C4-2B (cell line): ENCODE data around the gene L3MBTL2.

Experiments
- CTCF ChIP-seq: fragments of 450-650 bp; conservative IDR thresholded peaks from 2 replicates; pipeline ENCODE4 v1.5.1; 2017; ENCODE audit warnings: mild to moderate bottlenecking
- ZFX ChIP-seq: fragments of 450-650 bp; IDR thresholded peaks from 2 replicates; pipeline ENCODE4 v1.6.1; 2017

- TF ChIP-seq CTCF = no peak
- no peak for TF ChIP-seq ZFX
Measured at GRCh38 chr22:41249442-41249841, 44.3 kb downstream of the L3MBTL2 start.
